Muscle layer of colon (tissue), 2 donors: ENCODE data around the gene OR10V1.
A peak's percentile ranks its signal among the peaks of the same experiment; 100 is the strongest.

Experiments
- H3K27ac ChIP-seq: one replicate; pipeline ENCODE4 v1.7.0; 2013; ENCODE audit warnings: low read depth, mild to moderate bottlenecking, low read length, moderate library complexity
- H3K27me3 ChIP-seq, 2 donors: one replicate each; pipeline ENCODE4 v1.7.0; 2013; ENCODE audit warnings: low read length in 2 of 2, mild to moderate bottlenecking in 2 of 2; ENCODE audit not compliant: insufficient read depth in 2 of 2, control insufficient read depth in 1 of 2
- H3K36me3 ChIP-seq: one replicate; pipeline ENCODE4 v1.7.0; 2013; ENCODE audit warnings: mild to moderate bottlenecking, low read length; ENCODE audit not compliant: insufficient read depth
- H3K4me1 ChIP-seq: one replicate; pipeline ENCODE4 v1.7.0; 2013; ENCODE audit warnings: mild to moderate bottlenecking, low read length; ENCODE audit not compliant: insufficient read depth
- H3K4me3 ChIP-seq, 2 donors: one replicate each; pipeline ENCODE4 v1.7.0; 2013; ENCODE audit warnings: low read length in 2 of 2, low read depth in 1 of 2, mild to moderate bottlenecking in 1 of 2, moderate library complexity in 1 of 2
- H3K9ac ChIP-seq: one replicate; pipeline ENCODE4 v1.7.0; 2013; ENCODE audit warnings: low read length
- H3K9me3 ChIP-seq: one replicate; pipeline ENCODE4 v1.7.0; 2013; ENCODE audit warnings: mild to moderate bottlenecking, low read length
- donor health status: abdominal sarcoma.
- donor health status: Adenocarcinoma of cecum.

The OR10V1 gene

GRCh38 chr11:59753650-59754493 lies 40.2 kb upstream of the OR10V1 start:
- H3K36me3 ChIP-seq: no peaks in the 10 kb centered on the region
- no peaks in the 10 kb centered on the region for H3K27me3 ChIP-seq
- no peaks in the 10 kb centered on the region for H3K9me3 ChIP-seq
- peak overlapping the region; percentile 61 to 93 for H3K4me3 ChIP-seq
- H3K9ac ChIP-seq: peak overlapping the region; percentile 75
- H3K4me1 ChIP-seq: peaks cover 12% of the 10 kb centered on the region
- H3K27ac ChIP-seq: peak overlapping the region; percentile 86

GRCh38 chr11:59746111-59746510 lies 32.5 kb upstream of the OR10V1 start:
- no peak overlapping the region for H3K9ac ChIP-seq
- H3K27ac ChIP-seq: no peak overlapping the region
- no peaks in the 10 kb centered on the region for H3K4me1 ChIP-seq
- no peaks in the 10 kb centered on the region for H3K9me3 ChIP-seq
- no peaks in the 10 kb centered on the region for H3K27me3 ChIP-seq
- H3K4me3 ChIP-seq: no peak overlapping the region
- H3K36me3 ChIP-seq: no peaks in the 10 kb centered on the region

- Histone ChIP-seq H3K4me3 (no peak overlapping the region), H3K9ac (no peak overlapping the region), H3K36me3 (no peaks in the 10 kb centered on the region), H3K27ac (no peak overlapping the region), H3K27me3 (no peaks in the 10 kb centered on the region), H3K4me1 (no peaks in the 10 kb centered on the region), H3K9me3 (no peaks in the 10 kb centered on the region)
These were observed 17.4 kb upstream of the OR10V1 start for GRCh38 chr11:59730896-59731565.

GRCh38 chr11:59729834-59730233 lies 16.2 kb upstream of the OR10V1 start:
- Histone ChIP-seq H3K27ac (no peak overlapping the region), H3K9me3 (no peaks in the 10 kb centered on the region), H3K27me3 (no peaks in the 10 kb centered on the region), H3K36me3 (no peaks in the 10 kb centered on the region), H3K9ac (no peak overlapping the region), H3K4me1 (no peaks in the 10 kb centered on the region), H3K4me3 (no peak overlapping the region)

GRCh38 chr11:59728913-59729312 lies 15.3 kb upstream of the OR10V1 start:
- no peak overlapping the region for H3K27ac ChIP-seq

GRCh38 chr11:59728154-59728553 lies 14.5 kb upstream of the OR10V1 start:
- Histone ChIP-seq H3K36me3 (no peaks in the 10 kb centered on the region), H3K4me3 (no peak overlapping the region), H3K9ac (no peak overlapping the region), H3K9me3 (no peaks in the 10 kb centered on the region), H3K27me3 (no peaks in the 10 kb centered on the region), H3K4me1 (no peaks in the 10 kb centered on the region), H3K27ac (no peak overlapping the region)

More at GRCh38 chr11:59728913-59729312, 15.3 kb upstream of the OR10V1 start:
- Histone ChIP-seq H3K27me3 (no peaks in the 10 kb centered on the region), H3K9ac (no peak overlapping the region), H3K4me1 (no peaks in the 10 kb centered on the region), H3K9me3 (no peaks in the 10 kb centered on the region), H3K36me3 (no peaks in the 10 kb centered on the region), H3K4me3 (no peak overlapping the region)

GRCh38 chr11:59727426-59727825 lies 13.8 kb upstream of the OR10V1 start:
- H3K9ac ChIP-seq: no peak overlapping the region
- no peaks in the 10 kb centered on the region for H3K4me1 ChIP-seq
- H3K36me3 ChIP-seq: no peaks in the 10 kb centered on the region
- no peak overlapping the region for H3K4me3 ChIP-seq
- H3K27ac ChIP-seq: no peak overlapping the region
- H3K27me3 ChIP-seq: no peaks in the 10 kb centered on the region
- no peaks in the 10 kb centered on the region for H3K9me3 ChIP-seq

- H3K9me3 ChIP-seq: no peaks in the 10 kb centered on the region
- no peak overlapping the region for H3K27ac ChIP-seq
- H3K36me3 ChIP-seq: no peaks in the 10 kb centered on the region
- no peak overlapping the region for H3K4me3 ChIP-seq
- no peaks in the 10 kb centered on the region for H3K4me1 ChIP-seq
- H3K27me3 ChIP-seq: no peaks in the 10 kb centered on the region
- no peak overlapping the region for H3K9ac ChIP-seq
These were observed 10.4 kb upstream of the OR10V1 start for GRCh38 chr11:59724066-59724465.

GRCh38 chr11:59719556-59719955 lies 5.9 kb upstream of the OR10V1 start:
- Histone ChIP-seq H3K4me1 (no peaks in the 10 kb centered on the region), H3K27me3 (no peaks in the 10 kb centered on the region), H3K9ac (no peak overlapping the region), H3K4me3 (no peak overlapping the region), H3K27ac (no peak overlapping the region), H3K36me3 (no peaks in the 10 kb centered on the region), H3K9me3 (no peaks in the 10 kb centered on the region)

GRCh38 chr11:59716051-59716450 lies 2.4 kb upstream of the OR10V1 start:
- Histone ChIP-seq H3K9ac (no peak overlapping the region), H3K27me3 (no peaks in the 10 kb centered on the region), H3K9me3 (no peaks in the 10 kb centered on the region), H3K4me3 (no peak overlapping the region), H3K36me3 (no peaks in the 10 kb centered on the region), H3K27ac (no peak overlapping the region), H3K4me1 (no peaks in the 10 kb centered on the region)

GRCh38 chr11:59710136-59710847 lies 3.4 kb downstream of the OR10V1 start:
- no peaks in the 10 kb centered on the region for H3K27me3 ChIP-seq
- no peak overlapping the region for H3K4me3 ChIP-seq
- H3K36me3 ChIP-seq: no peaks in the 10 kb centered on the region
- no peaks in the 10 kb centered on the region for H3K4me1 ChIP-seq
- no peak overlapping the region for H3K9ac ChIP-seq
- H3K27ac ChIP-seq: no peak overlapping the region
- H3K9me3 ChIP-seq: no peaks in the 10 kb centered on the region
